Stimulated activated CD8-positive, alpha-beta memory T cell treated with anti-CD3 and anti-CD28 coated beads, Interleukin-15, amount 100 ng/mL, for 24 hours (primary cell): ENCODE data around the gene KREMEN1.
A peak's percentile ranks its signal among the peaks of the same experiment; 100 is the strongest.

Experiments
- DNase-seq: peaks from one replicate; pipeline ENCODE4 v3.0.0-alpha.2; 2020; ENCODE audit warnings: low read depth

The KREMEN1 gene

DNA sequence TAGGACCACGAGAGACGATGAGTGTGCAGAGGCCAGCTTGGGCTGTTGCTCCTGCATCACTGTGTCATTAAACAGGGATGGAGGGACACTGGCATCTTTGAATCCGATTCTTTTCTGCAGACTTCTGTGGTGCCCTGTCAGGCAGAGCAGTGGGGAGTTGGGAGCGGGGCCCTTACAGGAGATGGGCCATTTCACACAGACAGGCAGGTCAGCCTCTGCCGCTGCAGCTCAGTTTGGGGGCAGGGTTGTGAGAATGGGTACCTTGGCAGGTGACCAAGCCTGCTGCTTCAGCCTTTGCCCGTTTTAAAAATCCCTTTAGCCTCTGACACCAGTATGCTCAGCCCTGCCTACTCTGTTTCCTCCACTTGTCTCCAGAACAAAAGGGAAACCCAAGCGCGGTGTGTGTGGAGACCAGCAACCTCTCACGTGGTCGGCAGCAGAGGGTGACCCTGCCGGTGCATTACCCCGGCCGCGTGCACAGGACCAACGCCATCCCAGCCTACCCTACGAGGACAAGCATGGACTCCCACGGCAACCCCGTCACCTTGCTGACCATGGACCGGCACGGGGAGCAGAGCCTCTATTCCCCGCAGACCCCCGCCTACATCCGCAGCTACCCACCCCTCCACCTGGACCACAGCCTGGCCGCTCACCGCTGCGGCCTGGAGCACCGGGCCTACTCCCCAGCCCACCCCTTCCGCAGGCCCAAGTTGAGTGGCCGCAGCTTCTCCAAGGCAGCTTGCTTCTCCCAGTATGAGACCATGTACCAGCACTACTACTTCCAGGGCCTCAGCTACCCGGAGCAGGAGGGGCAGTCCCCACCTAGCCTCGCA lies 23.8 kb upstream of the KREMEN1 start:
- no peak for DNase-seq

DNA sequence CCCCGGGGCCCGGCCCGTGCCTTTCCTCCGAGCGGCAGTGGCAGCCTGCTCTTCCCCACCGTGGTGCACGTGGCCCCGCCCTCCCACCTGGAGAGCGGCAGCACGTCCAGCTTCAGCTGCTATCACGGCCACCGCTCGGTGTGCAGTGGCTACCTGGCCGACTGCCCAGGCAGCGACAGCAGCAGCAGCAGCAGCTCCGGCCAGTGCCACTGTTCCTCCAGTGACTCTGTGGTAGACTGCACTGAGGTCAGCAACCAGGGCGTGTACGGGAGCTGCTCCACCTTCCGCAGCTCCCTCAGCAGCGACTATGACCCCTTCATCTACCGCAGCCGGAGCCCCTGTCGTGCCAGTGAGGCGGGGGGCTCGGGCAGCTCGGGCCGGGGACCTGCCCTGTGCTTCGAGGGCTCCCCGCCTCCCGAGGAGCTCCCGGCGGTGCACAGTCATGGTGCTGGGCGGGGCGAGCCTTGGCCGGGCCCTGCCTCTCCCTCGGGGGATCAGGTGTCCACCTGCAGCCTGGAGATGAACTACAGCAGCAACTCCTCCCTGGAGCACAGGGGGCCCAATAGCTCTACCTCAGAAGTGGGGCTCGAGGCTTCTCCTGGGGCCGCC lies 23.1 kb upstream of the KREMEN1 start:
- DNase-seq, result no peak

DNA sequence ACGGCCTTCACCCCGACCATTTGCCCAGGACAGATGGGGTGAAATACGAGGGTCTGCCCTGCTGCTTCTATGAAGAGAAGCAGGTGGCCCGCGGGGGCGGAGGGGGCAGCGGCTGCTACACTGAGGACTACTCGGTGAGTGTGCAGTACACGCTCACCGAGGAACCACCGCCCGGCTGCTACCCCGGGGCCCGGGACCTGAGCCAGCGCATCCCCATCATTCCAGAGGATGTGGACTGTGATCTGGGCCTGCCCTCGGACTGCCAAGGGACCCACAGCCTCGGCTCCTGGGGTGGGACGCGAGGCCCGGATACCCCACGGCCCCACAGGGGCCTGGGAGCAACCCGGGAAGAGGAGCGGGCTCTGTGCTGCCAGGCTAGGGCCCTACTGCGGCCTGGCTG lies 22.4 kb upstream of the KREMEN1 start:
- DNase-seq, result no peak

DNA sequence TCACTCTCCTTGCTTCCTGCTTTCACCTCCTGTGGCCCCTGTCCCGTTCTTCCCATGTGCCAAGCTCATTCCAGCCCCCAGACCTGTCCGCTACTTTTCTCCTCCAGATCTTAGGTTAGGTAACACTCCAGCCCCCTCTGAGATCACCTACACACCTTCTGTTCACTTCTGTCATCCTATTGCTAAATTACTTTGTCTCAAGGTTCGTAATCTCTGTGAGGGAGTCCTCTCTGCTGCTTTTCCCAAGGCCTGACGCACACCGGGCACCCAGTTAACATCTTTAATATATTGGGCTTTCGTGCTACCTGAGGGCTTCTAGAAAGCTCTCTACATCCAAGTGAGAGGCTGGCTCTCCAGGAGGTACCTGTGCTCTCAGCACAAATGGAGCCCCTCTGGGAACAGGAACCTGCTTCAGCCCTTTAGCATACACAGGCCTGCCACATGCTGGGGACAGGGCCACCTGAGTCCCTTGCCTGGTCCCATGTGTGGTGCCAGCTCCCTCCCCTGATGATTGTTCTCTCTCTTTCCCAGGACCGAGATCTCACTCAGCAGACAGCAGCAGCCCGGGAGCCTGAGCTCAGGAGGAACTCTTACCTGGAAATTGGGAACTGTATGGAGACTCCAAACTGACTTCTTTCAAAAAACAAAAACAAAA lies 19.7 kb upstream of the KREMEN1 start:
- DNase-seq, result no peak

DNA sequence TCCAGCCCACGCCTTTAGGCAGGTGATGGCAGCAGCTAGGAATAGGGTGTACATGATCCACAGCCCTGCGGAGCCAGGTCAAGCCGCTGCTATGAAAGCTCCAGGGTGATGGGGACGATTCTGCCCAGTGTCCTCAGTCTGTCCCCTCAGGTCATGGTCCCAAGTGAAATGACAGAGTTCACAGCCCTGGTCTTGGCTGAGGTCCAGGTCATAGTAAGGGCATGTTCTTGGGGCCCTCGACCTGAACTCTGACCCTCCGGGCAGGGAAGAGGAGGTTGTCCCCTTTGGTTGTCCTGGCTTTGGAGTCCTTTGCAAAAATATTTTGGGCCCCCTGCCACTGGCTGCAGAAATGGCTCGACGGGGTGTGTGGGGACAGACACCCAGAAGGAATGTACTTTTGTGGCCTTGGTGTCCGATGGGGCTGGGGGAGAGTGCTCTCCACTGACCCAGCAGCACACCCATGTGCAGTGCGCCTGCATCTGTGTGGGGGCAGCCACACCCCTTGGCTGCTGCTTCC lies 18.5 kb upstream of the KREMEN1 start:
- no peak for DNase-seq

DNA sequence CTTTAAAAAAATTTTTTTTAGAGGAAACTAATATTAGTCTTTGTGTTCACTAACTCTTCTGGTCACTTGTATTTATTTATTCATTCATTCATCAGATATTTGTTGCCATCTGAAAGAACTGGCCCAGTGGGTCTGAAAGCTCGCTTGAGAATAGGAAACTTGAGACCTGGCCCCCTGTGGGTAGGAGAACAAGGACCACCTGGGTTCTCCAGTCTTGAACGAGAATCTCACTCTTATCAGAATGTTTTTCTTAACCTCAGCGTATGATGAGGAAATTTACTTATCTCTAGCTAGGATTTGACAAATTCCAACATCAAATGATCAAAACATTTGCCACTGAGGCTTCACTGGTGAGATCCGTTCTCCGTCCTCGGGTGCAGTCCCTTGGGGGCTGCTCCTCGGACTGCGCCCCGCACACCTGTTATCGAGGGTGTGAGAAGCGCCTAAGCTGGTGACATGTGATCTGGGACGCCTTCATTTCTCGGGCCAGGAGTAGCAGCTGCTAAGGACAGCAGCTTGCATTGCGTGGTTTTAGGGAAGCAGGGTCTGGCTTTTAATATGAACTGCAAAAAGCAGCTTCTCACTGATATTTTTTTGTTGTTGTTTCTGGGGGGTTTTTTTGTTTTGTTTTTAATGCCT lies 17.5 kb upstream of the KREMEN1 start:
- no peak for DNase-seq

DNA sequence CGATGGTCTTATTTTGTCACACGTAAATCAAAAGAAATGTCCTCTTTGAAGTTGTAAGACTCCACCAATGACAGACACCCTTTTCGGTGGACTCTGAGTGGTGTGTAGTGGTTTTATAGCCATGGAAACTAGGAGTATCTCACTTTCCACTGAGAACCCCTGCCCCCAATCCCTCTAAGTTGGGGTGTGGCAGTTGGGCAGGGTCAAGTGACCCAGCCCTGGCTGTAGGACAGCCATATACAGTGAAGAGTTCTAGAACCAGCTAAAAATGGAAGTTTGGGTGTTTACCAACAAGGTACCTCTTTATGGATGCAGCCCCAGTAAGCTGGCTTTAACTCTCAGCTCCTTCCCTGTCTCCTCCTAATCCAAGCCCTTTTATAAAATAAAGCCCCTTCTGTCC lies 16.4 kb upstream of the KREMEN1 start:
- DNase-seq, result no peak

DNA sequence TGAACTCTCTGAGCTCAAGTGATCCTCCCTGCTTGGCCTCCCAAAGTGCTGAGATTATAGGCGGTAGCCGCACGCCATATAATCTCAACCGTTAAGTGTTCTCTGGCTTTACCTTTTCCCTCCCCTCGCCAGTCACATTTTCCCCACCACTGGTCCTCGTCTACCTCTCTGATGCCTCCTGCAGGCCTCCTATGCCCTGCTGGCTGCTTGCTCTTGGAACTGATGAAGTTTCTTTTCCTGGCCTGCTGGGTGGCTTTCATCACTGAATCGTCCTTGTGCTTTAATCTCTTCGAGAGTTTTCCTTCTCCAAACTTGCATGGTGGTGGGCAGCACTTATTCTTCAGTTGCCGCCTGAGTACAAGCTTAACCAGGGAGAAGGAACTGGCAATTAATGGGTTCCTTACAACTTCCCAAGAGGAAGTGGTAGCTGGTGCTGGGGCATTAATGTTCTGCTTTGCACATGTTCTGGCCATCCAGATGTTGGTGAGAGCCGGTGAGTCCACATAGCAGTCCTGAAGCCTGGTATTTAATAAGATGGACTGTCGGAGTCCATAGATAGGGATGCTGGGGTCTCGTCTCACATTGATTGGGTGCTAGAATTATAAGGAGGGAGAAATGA lies 12.5 kb upstream of the KREMEN1 start:
- DNase-seq, result no peak

DNA sequence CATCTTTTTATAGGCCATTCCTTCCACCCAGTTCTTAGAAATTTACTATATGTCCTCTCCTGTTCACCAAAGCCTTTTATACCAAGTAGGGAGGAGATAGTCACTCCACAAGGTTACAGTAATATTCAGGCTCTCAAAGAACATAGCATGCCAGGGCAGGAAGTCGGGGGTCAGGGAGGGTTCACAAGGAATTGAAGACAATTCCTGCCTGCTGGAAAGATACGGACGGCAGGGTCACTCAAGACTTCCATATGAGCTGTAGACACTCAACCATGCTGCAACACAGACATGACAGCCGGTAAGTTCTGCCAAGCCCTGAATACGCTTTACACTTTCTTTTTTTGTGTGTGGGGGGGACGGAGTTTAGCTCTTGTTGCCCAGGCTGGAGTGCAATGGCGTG lies 11.9 kb upstream of the KREMEN1 start:
- no peak for DNase-seq

DNA sequence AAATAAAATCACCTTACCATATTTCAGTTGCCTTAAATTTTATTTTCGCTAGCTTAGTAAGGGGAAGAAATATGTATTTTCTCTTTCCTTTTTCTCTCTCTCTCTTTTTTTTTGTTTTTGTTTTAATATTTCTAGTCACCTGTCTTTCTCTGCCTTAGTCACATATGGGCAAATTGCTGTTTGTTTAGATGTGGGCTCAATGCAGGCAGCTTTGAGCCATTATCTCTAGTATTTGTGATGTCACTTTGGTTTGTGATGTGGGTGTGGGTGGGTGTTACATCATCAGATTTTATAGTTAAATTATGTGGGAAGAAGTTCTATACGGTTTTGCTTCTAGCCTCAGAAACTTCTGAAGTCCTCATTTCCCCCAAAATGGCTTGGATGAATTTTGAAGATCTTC lies 11.1 kb upstream of the KREMEN1 start, which contains the start of gene C22orf31:
Gene C22orf31, minus strand, starts transcription at position 59 of the 400 bp plus-strand sequence. Its CDS starts 39 bp downstream, at position 20.
- DNase-seq, result no peak

DNA sequence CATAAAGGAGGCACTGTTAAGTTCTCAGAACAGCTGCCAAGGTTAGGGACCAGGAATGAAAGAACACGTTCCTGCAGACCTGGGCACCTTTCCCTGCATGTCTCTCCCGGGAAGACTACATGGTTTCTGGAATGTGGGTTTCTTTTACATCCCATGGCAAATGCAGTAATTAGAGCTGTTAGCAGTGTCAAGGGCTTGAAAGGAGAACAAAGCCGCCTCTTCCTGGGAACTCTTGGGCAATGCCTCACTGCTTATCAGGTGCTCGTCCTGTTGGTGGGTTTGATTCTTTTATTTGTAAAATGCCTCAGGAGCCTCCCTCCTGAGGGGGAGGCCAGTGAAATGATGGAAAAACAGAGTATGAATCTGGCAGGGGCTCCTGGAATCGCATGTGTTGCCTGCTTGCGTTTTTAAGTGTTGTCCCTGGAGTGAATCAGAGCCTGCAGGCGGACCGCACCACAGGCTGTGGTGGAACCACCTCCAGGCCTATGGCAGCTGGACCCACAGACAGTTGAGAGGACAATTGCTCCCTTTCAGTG lies 10.5 kb upstream of the KREMEN1 start:
- DNase-seq, result no peak

DNA sequence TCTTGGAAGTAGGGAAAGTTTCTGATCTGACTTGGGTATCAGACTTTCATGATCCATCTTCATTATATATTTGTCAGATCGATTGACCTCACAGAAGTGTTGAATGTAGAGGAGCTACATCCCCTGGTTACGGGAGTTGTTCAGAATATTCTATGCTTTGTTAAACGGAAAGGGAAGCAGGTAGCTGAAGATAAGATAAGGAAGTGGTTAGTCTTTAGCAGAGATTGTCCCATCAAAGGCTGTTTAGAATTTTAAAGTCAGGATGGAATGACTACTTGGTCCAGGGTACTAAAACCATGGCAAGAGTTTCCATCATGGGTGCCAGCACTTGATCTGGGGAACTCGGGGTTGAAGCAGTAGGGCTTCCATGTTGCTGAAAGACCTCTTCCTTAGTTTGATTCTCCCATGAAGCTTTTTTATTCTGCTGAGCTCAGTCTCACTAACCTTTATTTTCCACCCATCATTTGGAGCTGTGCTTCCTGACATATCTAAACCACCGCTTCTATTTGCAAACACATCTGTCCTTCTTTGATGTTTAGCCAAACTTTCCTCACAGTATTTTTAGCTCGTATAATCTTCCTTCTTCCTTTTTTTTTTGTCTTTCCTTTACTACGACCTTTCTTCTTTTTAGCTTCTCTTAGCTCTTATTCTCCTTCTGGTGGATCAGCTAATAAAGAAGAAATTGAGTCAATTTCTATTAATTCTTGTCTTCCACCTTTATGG lies 7.2 kb upstream of the KREMEN1 start:
- no peak for DNase-seq

DNA sequence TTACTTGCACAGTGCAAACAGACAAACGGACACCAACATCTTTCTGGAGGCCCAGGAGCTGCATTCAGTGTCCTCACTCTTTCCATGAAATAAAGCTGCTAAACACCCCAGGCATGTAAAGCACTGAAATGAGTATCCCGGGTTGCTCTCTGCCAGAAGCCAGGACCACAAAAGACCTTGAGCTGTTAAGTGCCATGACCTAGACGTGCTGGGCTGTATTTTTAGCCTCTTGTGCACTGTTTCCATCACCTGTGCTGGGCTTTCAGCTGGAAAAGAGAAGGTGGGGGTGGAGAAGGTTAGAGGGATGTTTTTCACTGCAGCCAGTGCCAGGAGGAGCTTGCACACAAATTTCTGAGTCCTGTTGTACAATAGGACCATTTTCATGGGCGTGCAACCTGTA lies 3.4 kb upstream of the KREMEN1 start:
- no peak for DNase-seq

DNA sequence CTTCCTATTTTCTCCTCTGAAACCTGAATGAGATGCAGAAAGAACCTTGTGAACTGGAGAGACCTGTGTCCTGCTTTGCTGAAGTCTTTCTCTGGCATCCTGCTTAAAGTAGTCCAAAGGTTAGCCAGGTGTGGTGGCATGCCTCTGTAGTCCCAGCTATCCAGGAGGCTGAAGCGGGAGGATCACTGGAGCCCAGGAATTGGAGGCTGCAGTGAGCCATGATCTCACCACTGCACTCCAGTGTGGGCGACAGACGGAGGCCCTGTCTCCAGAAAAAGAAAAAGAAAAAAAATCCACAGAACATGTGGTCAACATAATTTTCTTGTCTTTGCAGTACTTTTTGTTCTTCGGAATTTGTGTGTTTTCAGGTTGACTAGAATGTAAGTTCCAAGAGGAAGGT lies 2.3 kb upstream of the KREMEN1 start:
- DNase-seq, result no peak

DNA sequence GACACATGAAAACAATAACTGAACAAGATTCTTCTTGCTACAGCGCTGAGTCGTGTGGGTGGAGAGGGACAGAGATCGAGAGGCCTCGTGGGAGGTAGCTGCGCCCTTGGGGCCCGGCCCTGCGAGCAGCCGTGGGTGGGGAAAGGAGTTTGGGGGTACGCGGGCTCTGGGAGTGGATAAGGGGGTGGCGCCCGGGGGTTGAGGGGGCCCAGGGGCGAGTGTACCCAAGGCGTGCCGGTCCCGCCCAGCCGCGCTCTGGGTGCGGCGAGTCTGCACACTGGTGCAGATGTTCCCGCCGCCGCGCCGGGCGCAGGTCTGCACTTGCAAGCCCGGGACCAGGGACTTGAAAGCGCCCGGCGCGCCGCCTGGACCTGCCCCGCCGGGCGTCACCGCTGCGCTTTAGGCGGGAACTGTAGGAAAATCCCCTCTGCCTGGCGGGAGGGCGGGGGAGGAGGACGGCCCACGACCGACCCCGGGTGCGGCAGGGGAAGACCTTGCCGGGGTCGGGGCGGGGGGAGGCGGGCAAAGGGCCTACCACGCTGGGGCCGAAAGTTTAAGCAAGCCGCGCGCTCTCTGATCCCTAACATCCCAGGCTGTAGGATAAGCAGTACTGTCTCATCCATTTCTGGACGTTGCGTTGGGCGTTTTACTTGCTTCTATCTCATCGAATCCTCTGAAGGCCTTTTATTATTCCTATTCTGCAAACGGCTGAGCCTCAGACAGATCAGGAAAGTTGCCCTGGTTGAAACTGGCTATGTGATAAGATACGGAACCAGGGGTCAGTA lies 1.4 kb upstream of the KREMEN1 start:
- no peak for DNase-seq

DNA sequence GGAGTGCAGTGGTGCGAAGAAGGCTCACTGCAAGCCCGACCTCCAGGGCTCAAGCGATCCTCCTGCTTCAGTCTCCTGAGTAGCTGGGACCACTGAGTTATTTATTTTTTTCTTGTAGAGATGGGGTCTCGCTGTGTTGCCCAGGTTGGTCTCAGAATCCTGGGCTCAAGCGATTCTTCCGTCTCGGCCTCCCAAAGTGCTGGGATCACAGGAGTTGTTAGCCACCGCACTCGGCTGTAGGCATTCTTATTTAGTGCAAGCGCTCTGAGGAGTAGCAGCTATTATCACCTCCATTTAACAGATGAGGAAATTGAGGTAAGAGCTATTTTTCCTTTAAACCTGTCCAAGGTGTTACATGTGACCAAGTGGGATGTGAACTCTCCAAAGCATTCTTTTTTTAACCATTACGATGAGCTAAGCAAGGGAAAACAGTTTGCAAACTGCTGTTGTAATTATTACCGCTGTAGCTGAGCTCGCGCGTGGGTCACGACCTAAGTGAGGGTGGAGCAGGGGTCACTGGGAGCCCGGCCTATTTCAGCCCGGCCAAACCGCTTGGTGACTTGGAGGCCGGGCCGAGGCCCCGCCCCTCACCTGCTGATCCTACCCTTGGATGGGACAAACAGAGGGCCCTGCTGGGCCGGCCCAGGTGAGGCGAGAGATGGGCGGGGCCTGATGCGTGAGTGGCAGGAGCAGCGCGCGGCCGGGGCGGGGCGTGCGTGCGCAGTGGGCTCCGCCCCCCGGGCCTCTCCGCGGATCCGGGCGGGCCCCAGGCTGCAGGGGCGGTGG lies 449 bp upstream of the KREMEN1 start:
- peak; percentile 52 for DNase-seq

DNA sequence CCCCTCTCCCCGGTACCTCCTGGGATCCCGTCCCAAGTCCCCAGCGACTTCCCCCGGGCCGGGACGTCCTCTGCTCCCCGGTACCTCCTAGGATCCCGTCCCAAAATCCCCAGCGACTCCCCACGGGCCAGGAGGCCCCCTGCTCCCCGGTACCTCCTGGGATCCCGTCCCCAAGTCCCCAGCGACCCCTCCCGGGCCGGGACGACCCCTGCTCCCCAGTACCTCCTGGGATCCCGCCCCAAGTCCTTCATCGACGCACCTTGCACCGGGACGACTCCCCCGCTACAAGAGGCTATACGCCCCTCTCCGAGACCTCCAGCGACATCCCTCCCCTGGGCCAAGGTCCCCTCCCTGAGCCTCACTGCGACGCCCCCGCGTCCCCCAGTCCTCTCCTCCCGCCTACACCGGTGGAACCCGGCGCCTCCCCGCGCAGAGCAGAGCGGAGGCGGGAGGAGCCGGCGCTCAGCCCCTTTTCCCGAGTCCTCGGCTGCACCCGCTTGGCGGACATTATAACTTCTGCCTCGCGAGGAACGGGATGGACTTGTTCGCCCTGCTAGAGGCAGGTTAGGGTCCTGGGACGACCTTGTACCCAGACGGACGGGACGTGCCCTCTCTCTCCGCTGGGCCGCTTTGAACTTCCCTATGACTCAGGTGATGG lies 912 bp downstream of the KREMEN1 start:
- no peak for DNase-seq

DNA sequence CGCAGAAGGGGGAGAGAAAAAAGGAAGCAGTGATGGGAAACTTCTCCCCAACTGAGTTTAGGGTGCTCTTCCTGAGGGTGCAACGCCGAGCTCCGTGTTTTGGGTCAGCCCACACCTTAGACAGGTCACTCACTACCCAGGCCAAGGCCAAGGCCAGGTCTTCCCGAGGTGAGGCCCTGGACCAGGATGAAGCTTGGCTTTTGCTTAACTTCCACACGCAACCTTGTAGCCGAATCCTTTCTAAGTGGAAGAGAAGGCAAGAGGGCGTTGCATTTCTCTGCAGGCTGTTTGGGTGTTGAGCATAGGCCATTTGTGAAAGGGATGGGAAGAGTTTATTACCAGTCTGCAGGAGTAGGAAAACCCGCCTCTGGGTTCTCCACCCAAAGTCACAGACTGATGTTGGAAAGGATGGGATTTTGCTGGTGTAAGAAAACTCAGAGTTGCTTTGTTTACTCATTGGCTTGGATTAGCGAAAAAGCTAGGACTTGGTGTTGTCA lies 1.5 kb downstream of the KREMEN1 start:
- DNase-seq, result no peak
